Cardiac fibroblast (primary cell): ENCODE results near the gene ADRA1B.

Source experiments
- DNase-seq, 2 donors: peaks; one replicate each; pipeline versions ENCODE4 v3.0.0 to v3.0.0-alpha.2; 2010; ENCODE audit warnings: low read depth in 2 of 2
- H3K4me3 ChIP-seq, 2 donors: replicated peaks in 1 of 2; 1 replicate in 1 of 2; 2 replicates in 1 of 2; pipeline ENCODE4 v1.5.1; 2011; ENCODE audit warnings: low read depth in 2 of 2, low read length in 2 of 2, mild to moderate bottlenecking in 2 of 2, moderate library complexity in 1 of 2
- TF ChIP-seq, protein P1 (sequence below): IDR thresholded peaks from one replicate; pipeline ENCODE4 v1.5.1; 2011; ENCODE audit warnings: low read depth, mild to moderate bottlenecking, low read length, inconsistent platforms

The ADRA1B gene

DNA sequence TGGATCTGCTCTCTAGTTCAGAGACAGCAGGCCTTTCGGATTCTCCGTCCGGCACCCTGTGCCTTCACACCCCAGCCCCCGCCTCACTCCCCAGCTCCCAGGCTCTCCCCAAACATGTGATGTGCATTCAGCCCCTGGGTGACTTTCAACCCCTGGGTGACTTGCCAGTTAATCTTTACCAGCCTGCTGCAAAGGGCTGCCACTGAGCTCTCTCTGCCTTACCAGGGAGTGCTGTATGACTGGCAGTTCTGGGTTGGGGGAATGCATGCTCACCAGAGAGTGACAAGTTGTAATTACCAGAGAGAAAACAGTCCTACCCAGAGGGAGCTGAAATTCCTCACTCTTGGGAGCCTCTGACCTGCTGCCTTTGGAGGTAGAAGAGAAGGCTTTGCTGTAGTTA lies 4.9 kb upstream of the ADRA1B start:
- no peak overlapping the region for H3K4me3 ChIP-seq
- TF ChIP-seq, protein P1, sequence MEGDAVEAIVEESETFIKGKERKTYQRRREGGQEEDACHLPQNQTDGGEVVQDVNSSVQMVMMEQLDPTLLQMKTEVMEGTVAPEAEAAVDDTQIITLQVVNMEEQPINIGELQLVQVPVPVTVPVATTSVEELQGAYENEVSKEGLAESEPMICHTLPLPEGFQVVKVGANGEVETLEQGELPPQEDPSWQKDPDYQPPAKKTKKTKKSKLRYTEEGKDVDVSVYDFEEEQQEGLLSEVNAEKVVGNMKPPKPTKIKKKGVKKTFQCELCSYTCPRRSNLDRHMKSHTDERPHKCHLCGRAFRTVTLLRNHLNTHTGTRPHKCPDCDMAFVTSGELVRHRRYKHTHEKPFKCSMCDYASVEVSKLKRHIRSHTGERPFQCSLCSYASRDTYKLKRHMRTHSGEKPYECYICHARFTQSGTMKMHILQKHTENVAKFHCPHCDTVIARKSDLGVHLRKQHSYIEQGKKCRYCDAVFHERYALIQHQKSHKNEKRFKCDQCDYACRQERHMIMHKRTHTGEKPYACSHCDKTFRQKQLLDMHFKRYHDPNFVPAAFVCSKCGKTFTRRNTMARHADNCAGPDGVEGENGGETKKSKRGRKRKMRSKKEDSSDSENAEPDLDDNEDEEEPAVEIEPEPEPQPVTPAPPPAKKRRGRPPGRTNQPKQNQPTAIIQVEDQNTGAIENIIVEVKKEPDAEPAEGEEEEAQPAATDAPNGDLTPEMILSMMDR = no peak
- DNase-seq = no peak

DNA sequence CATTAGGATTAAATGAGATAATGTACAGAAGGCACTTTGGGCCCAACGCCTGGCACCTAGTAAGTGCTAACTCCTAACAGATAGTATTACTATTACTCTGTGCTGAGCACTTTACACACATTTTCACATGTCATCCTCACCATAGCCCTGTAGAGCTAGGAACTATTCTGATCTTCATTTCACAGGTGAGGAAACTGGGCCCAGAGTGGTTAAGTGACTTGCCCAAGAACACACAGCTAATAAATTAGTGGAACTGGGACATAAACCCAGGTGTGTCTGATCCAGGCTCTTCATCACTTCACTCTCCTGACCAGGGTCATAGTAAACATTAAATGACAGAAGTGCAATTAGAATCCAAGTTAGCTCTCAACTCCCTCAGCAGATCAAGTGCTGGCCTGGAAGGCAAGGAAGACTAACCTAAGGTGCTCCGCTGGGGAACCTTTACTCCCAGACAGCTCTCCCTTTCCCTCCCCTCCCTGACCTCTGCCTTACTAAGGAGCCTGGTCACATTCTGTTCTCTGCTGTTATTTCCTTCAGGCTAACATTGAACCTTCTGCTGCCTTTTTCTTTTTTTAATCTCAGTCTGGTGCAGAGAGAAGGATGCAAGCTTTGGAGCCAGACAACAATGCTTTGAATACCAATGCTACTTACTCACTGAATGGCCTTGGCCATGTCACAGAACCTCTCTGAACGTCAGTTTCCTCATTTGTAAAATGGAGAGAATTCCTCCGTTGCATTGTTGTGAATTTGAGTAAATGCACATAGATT lies 4.1 kb upstream of the ADRA1B start:
- H3K4me3 ChIP-seq = no peak overlapping the region
- peak; percentile 91 to 95 for DNase-seq
- TF ChIP-seq, protein P1 = no peak

DNA sequence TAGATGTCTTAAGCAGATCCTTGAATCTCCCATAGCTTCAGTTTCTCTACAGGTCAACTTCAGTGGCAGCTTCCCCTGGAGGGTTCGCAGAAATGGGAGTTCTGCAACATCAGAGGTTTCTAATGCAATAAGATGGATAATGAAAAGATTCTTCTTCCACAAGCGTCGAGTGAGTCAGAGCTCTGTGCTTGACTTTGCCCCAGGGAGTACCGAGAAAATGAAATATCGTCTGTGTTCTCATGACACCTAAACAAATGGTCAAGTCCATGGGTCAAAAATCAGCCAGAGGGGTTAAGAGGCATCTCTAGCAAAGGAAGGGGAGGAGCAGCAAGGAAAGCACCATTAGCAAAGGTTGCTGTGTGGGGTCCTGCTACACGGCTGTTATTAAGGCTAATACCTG lies 3.2 kb upstream of the ADRA1B start:
- TF ChIP-seq, protein P1 = no peak

DNA sequence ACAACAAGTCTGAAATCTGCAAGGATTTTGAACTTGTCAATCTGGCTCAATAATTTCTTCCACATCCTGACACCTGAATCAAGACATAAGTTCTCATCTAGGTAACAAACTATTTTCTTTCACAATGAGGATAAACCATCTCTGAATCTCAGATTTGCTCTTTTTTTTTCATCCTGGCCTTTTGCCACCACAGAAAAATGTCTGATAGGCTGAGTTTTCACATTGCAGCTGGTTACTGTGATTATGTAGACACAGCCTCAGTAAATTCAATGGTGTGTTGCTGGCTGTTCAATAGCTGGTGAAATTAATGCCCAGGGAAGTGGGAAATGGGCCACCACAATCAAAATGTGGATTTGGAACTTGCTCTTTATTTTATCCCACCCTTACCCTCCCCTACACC lies 2.8 kb upstream of the ADRA1B start:
- peak; percentile 42 to 58 for DNase-seq
- no peak overlapping the region for H3K4me3 ChIP-seq
- TF ChIP-seq, protein P1 = no peak

More for the DNA sequence above, 3.2 kb upstream of the ADRA1B start:
- DNase-seq = peak; percentile 88 to 97
- H3K4me3 ChIP-seq = no peak overlapping the region

DNA sequence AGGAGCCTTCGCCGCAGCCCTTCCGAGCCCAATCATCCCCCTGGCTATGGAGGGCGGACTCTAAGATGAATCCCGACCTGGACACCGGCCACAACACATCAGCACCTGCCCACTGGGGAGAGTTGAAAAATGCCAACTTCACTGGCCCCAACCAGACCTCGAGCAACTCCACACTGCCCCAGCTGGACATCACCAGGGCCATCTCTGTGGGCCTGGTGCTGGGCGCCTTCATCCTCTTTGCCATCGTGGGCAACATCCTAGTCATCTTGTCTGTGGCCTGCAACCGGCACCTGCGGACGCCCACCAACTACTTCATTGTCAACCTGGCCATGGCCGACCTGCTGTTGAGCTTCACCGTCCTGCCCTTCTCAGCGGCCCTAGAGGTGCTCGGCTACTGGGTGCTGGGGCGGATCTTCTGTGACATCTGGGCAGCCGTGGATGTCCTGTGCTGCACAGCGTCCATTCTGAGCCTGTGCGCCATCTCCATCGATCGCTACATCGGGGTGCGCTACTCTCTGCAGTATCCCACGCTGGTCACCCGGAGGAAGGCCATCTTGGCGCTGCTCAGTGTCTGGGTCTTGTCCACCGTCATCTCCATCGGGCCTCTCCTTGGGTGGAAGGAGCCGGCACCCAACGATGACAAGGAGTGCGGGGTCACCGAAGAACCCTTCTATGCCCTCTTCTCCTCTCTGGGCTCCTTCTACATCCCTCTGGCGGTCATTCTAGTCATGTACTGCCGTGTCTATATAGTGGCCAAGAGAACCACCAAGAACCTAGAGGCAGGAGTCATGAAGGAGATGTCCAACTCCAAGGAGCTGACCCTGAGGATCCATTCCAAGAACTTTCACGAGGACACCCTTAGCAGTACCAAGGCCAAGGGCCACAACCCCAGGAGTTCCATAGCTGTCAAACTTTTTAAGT lies 819 bp downstream of the ADRA1B start:
- H3K4me3 ChIP-seq = peak overlapping the region; percentile 53 to 55
- TF ChIP-seq, protein P1 = no peak
- DNase-seq = no peak

DNA sequence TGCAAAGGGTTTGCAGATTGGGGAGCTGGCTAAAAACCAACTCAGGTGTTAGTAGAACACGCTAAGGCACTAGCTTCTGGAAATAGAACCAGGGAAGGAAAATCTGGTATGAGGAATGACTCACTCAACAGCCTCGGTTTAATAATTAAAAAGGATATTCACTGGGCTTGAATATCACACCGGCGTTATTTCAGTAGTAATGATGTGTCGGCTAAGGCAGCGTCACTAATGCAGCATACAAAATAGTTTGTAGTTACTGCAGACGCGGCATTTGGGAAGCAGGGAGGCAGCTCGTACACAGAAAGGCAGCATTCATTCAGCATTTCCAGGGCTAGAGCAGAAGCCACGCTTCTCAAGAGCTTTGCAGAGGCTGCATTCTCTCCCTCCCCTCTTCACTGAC lies 1.7 kb downstream of the ADRA1B start:
- DNase-seq = no peak
- peak overlapping the region; percentile 19 to 22 for H3K4me3 ChIP-seq
- TF ChIP-seq, protein P1 = no peak
